GM12872 (cell line): Measurements from ENCODE around the gene MACROD2.

Experiments
- CTCF ChIP-seq: IDR thresholded peaks from 3 replicates; pipeline ENCODE4 v1.5.1; 2011; ENCODE audit warnings: low read depth, mild to moderate bottlenecking, low read length, moderate library complexity; ENCODE audit not compliant: insufficient read depth

The MACROD2 gene

GRCh38 chr20:14561741-14562221, 566.5 kb downstream of the MACROD2 start:
- TF ChIP-seq CTCF = no peak

GRCh38 chr20:14562981-14563380, 567.7 kb downstream of the MACROD2 start:
- no peak for TF ChIP-seq CTCF

DNA sequence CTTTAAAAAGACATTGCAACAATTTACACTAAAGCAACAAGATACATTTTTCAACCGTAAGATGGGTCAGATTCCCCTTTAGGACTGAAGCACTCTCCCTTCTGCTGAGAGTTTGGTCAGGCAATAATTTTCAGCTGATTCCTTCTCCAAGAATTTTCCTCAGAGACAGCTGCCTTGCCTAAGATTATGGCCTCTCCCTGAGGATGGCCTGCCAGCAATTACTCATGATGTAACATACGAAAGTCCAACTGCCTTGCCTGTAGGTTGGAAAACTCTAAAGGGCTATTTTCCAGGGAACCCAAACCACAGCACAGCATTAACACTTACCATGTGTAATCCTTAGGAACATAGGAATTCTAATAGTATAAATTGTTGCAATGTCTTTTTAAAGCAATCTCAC, 571.2 kb downstream of the MACROD2 start:
- TF ChIP-seq CTCF = no peak

- TF ChIP-seq CTCF = no peak
Observed at GRCh38 chr20:14568225-14568624, 572.9 kb downstream of the MACROD2 start.

DNA sequence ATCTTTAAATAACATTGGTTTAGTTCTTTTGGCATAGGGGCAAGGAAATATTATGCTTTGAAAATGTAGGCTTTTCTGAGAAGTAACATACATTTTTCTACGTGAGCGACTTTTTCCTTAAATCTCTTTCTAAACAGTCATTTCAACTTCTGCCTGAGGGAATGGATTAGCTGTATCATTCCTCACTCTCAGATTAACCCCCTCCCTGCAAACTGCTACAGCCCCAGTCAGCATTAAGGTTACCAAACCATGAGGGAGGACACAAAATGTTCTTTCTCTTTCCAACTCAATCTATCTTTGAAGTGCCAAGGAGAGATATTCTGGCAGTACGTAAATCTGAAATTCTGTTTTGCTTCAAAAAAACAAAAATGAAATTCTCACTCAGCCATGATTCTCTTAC, 573.4 kb downstream of the MACROD2 start:
- no peak for TF ChIP-seq CTCF

DNA sequence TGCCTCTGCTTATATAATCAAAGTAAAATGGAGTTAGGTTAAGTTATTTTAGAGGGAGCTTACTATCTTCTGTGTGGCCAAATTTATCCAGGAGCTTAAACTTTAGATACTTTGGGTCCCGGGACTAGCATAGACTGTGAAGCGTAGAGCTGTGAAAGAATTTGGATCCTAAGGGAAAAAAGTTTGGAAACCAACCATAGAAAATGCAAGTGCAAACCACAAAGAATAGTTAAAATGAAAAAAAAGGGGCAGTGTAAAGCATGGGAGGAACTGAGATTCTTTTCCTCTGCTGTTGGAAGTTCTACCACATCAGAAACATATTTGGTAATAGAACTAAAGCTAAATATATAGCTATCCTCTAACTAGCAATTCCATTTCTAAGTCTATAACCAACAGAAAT, 574.3 kb downstream of the MACROD2 start:
- no peak for TF ChIP-seq CTCF

- TF ChIP-seq CTCF = no peak
Observed at GRCh38 chr20:14570811-14571210, 575.5 kb downstream of the MACROD2 start.

- no peak for TF ChIP-seq CTCF
Observed at GRCh38 chr20:14573676-14574075, 578.4 kb downstream of the MACROD2 start.
